Prostate gland (tissue), 2 donors: ENCODE results near the gene SIGLEC1. TPM values are rescaled to one million over a fixed set of nuclear protein-coding genes. Genes with fewer than 3 reads are reported as not detected.
A peak's percentile ranks its signal among the peaks of the same experiment; 100 is the strongest.

Source experiments
- DNase-seq: peaks from one replicate; pipeline ENCODE4 v3.0.0-alpha.2; 2019; ENCODE audit warnings: low spot score
- H3K27ac ChIP-seq, 2 donors: fragments of 200-600 bp; sonication (generic); 2 replicates each; pipeline ENCODE4 v1.5.1; 2017 to 2019
- H3K27me3 ChIP-seq: fragments of 200-600 bp; sonication (generic); replicated peaks from 2 replicates; pipeline ENCODE4 v1.5.1; 2019; ENCODE audit not compliant: insufficient read depth
- H3K36me3 ChIP-seq, 2 donors: fragments of 200-600 bp; sonication (generic); 1 replicate in 1 of 2; 2 replicates in 1 of 2; pipeline versions ENCODE4 v1.5.1 to v1.8.1; 2017 to 2019
- H3K4me1 ChIP-seq: fragments of 200-600 bp; sonication (generic); replicated peaks from 2 replicates; pipeline ENCODE4 v1.5.1; 2019
- H3K4me3 ChIP-seq, 2 donors: fragments of 200-600 bp; sonication (generic); 2 replicates each; pipeline ENCODE4 v1.5.1; 2017 to 2019
- H3K9me3 ChIP-seq: fragments of 200-600 bp; sonication (generic); 2 replicates; pipeline ENCODE4 v1.5.1; 2017
- POLR2A ChIP-seq: fragments of 450-650 bp; IDR thresholded peaks from one replicate; pipeline ENCODE4 v1.6.1; 2016; ENCODE audit warnings: antibody characterized with exemption, mild to moderate bottlenecking
- POLR2AphosphoS5 ChIP-seq: sonication (generic); formaldehyde crosslinking; IDR thresholded peaks from one replicate; pipeline ENCODE4 v1.6.1; 2017; ENCODE audit warnings: antibody characterized with exemption
- WGBS: methylation state at CpG from one replicate; pipeline ENCODE4 v1.1.5; 2018; 5-methylcytosine and 5-hydroxymethylcytosine counted together
- intact Hi-C: fragments of 100-400 bp; cut with DNase I; formaldehyde crosslinking; loops from one replicate; pipeline ENCODE4 v1.14.2; 2022
- total RNA-seq, 2 donors: library from RNA; depleted of rRNA; stranded (reverse); fragments of >200 nt; gene quantifications; one replicate each; pipeline ENCODE4 v1.1.0, GENCODE V29; 2016
- TF ChIP-seq, protein P1 (sequence below), 4 experiments: fragments of 200-600 bp in 2 of 4; fragments of 450-650 bp in 2 of 4; sonication (generic) in 2 of 4; IDR thresholded peaks; 1 replicate in 3 of 4; 2 replicates in 1 of 4; pipeline ENCODE4 v1.5.1; 2016 to 2019; ENCODE audit warnings: antibody characterized with exemption in 4 of 4, mild to moderate bottlenecking in 2 of 4, moderate library complexity in 2 of 4

The SIGLEC1 gene
- total RNA-seq, 2 donors from 2014 or later: 0.32 to 5.3 TPM

DNA sequence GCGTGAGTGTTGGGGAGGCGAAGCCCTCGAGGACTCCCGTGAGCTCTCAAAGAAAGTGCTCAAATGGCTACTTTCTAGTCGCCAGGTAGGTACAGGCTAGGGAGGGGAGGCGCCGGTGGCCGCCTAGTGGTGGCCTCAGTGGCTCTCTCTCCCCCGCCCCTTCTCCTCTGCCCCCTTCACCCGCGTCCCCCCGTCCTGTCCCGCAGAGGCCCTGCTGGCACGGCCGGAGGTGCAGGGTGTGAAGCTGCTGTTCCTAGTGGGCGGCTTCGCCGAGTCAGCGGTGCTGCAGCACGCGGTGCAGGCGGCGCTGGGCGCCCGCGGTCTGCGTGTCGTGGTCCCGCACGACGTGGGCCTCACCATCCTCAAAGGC, 38.9 kb upstream of the SIGLEC1 start:
- Histone ChIP-seq H3K4me3 (no peak overlapping the region), H3K27me3 (peaks cover 9% of the 10 kb centered on the region), H3K9me3 (no peaks in the 10 kb centered on the region), H3K36me3 (no peaks in the 10 kb centered on the region), H3K27ac (no peak overlapping the region), H3K4me1 (peaks cover 4% of the 10 kb centered on the region)
- 65% methylated on average over 19 of the region's 31 CpGs for WGBS
- no peak for TF ChIP-seq POLR2A
- no peak for TF ChIP-seq POLR2AphosphoS5
- TF ChIP-seq, protein P1, sequence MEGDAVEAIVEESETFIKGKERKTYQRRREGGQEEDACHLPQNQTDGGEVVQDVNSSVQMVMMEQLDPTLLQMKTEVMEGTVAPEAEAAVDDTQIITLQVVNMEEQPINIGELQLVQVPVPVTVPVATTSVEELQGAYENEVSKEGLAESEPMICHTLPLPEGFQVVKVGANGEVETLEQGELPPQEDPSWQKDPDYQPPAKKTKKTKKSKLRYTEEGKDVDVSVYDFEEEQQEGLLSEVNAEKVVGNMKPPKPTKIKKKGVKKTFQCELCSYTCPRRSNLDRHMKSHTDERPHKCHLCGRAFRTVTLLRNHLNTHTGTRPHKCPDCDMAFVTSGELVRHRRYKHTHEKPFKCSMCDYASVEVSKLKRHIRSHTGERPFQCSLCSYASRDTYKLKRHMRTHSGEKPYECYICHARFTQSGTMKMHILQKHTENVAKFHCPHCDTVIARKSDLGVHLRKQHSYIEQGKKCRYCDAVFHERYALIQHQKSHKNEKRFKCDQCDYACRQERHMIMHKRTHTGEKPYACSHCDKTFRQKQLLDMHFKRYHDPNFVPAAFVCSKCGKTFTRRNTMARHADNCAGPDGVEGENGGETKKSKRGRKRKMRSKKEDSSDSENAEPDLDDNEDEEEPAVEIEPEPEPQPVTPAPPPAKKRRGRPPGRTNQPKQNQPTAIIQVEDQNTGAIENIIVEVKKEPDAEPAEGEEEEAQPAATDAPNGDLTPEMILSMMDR (IDR thresholded peaks at IDR 0.05): no peak
- intact Hi-C loops: no loop called here
- DNase-seq: no peak

DNA sequence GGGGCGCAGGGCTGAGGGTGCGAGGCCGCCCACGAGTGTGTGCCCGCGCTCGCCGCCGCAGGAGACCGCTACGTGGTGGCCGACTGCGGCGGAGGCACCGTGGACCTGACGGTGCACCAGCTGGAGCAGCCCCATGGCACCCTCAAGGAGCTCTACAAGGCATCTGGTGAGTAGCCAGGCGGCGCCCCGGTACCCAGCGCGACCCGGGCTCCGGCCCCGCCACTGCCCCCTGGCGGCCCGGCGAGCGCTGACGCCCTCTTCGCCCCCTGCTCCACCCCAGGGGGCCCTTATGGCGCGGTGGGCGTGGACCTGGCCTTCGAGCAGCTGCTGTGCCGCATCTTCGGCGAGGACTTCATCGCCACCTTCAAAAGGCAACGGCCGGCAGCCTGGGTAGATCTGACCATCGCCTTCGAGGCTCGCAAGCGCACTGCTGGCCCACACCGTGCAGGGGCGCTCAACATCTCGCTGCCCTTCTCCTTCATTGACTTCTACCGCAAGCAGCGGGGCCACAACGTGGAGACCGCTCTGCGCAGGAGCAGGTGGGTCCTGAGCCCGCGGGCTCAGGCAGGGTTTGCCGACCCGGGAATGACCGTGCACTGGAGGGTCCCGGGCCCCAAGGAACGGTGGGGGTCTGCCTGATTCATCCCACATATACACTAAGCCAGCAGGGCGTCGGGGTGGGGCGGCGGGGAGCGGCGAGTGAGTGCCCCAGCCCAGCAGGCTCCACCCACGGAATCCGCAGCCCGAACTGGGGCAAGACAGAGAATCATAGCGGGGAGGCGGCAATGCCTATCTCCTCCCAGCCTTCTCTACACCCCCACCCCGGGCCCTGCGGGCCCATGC, 37.5 kb upstream of the SIGLEC1 start:
- Histone ChIP-seq H3K4me3 (no peak overlapping the region), H3K27ac (no peak overlapping the region), H3K4me1 (peaks cover 4% of the 10 kb centered on the region), H3K27me3 (peaks cover 9% of the 10 kb centered on the region), H3K36me3 (no peaks in the 10 kb centered on the region), H3K9me3 (no peaks in the 10 kb centered on the region)
- 50% methylated on average over 56 of the region's 72 CpGs for WGBS
- intact Hi-C loops: no loop called here
- no peak for TF ChIP-seq POLR2AphosphoS5
- TF ChIP-seq, protein P1 (IDR thresholded peaks at IDR 0.05): peak; percentile 13 to 69 (median 48)
- no peak for DNase-seq

DNA sequence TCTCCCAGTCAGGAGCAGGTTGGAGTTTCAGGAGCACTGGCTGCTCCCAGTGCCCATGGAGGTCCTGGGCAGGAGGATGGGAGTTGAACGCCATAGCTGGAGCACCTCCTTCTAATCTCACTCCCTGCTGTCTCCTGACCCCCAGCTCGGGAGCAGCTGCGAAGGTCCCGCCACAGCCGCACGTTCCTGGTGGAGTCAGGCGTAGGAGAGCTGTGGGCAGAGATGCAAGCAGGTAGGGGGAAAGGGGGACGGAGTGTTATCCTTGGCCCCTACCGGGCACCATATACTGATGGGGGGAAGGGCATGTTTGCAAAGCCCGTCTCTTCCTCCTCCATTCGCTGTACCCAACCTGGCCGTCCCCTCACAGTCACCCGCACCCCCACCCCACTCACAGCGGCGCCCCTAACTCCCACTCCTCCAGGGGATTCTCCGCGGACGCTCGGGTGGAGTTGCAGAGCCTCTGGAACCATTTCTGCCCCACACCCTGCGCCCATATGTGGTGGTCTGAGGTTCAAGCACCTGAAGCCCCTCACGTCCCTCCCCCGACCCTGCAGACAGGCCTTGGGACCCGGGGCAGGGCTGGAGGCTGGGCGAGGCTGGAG, 36.8 kb upstream of the SIGLEC1 start:
- whole genome bisulfite sequencing: 73% methylated on average over 24 of the region's 24 CpGs

DNA sequence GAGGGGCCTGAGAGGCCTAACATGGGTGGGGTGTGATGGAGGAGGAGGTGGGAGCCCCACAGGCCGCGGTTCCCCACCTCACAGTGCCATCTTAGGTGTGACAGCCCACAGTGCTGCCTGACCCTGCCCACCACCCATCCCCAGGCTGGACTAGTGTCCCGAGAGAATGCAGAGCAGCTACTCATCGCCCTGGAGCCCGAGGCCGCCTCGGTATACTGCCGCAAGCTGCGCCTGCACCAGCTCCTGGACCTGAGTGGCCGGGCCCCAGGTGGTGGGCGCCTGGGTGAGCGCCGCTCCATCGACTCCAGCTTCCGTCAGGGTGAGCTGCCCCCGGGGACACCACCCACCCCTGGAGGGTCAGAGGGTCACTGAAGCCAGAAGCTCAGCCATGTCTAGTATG, 35.7 kb upstream of the SIGLEC1 start:
- no peak for DNase-seq
- Histone ChIP-seq H3K4me3 (no peak overlapping the region), H3K27ac (no peak overlapping the region), H3K27me3 (peaks cover 9% of the 10 kb centered on the region), H3K4me1 (peaks cover 4% of the 10 kb centered on the region), H3K36me3 (no peaks in the 10 kb centered on the region), H3K9me3 (no peaks in the 10 kb centered on the region)
- 85% methylated on average over 11 of the region's 16 CpGs for WGBS
- TF ChIP-seq POLR2AphosphoS5 (no peak), POLR2A (no peak)
- TF ChIP-seq, protein P1 (IDR thresholded peaks at IDR 0.05): no peak
- intact Hi-C loops: no loop called here

More for the DNA sequence above, 36.8 kb upstream of the SIGLEC1 start:
- peaks cover 9% of the 10 kb centered on the region for H3K27me3 ChIP-seq
- no peak overlapping the region for H3K27ac ChIP-seq
- no peaks in the 10 kb centered on the region for H3K36me3 ChIP-seq
- no peak for DNase-seq
- H3K4me1 ChIP-seq: peaks cover 4% of the 10 kb centered on the region
- intact Hi-C loops: no loop called here
- H3K4me3 ChIP-seq: no peak overlapping the region
- no peaks in the 10 kb centered on the region for H3K9me3 ChIP-seq
- TF ChIP-seq, protein P1 (IDR thresholded peaks at IDR 0.05): no peak
- TF ChIP-seq POLR2AphosphoS5 (no peak), POLR2A (no peak)
